ENCODE data around the gene PYCR2.

The PYCR2 gene

DNA sequence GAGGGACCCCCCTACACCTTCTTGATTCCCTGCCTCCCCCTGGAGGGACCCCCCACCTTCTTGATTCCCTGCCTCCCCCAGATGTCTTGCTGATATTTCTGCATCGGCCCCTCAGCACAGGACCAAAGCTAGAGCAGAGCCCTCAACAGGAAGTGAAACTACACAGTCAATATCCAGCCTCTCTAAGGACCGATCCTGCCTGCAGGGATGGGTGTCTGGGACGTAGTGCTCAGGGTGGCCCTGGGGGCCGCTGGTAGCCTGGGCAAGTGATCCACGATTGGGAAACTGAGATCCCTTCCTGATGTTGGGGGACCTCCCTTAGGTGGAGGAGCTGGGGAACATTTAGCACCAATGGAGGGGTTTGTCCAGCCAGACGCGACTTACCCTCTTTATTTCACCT, 20.9 kb upstream of the PYCR2 start:
- H3K27ac ChIP-seq (replicated peaks): no peak overlapping the region
- no peak overlapping the region for H3K4me3 ChIP-seq (replicated peaks; ENCODE audit: insufficient read depth, low read length)
- no peaks in the 10 kb centered on the region for H3K27me3 ChIP-seq (ENCODE audit: insufficient read depth, poor library complexity, severe bottlenecking)
- no peak for TF ChIP-seq SPI1 (IDR thresholded peaks at IDR 0.05; ENCODE audit: borderline replicate concordance, low read depth)
- TF ChIP-seq GABPA (IDR thresholded peaks at IDR 0.05; ENCODE audit: low read depth): no peak
- TF ChIP-seq, protein P1, sequence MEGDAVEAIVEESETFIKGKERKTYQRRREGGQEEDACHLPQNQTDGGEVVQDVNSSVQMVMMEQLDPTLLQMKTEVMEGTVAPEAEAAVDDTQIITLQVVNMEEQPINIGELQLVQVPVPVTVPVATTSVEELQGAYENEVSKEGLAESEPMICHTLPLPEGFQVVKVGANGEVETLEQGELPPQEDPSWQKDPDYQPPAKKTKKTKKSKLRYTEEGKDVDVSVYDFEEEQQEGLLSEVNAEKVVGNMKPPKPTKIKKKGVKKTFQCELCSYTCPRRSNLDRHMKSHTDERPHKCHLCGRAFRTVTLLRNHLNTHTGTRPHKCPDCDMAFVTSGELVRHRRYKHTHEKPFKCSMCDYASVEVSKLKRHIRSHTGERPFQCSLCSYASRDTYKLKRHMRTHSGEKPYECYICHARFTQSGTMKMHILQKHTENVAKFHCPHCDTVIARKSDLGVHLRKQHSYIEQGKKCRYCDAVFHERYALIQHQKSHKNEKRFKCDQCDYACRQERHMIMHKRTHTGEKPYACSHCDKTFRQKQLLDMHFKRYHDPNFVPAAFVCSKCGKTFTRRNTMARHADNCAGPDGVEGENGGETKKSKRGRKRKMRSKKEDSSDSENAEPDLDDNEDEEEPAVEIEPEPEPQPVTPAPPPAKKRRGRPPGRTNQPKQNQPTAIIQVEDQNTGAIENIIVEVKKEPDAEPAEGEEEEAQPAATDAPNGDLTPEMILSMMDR (IDR thresholded peaks at IDR 0.05; ENCODE audit: insufficient read depth, low read length): no peak
- TF ChIP-seq POLR2AphosphoS5 (IDR thresholded peaks at IDR 0.05; ENCODE audit: low read depth): no peak
- TF ChIP-seq, protein P2, sequence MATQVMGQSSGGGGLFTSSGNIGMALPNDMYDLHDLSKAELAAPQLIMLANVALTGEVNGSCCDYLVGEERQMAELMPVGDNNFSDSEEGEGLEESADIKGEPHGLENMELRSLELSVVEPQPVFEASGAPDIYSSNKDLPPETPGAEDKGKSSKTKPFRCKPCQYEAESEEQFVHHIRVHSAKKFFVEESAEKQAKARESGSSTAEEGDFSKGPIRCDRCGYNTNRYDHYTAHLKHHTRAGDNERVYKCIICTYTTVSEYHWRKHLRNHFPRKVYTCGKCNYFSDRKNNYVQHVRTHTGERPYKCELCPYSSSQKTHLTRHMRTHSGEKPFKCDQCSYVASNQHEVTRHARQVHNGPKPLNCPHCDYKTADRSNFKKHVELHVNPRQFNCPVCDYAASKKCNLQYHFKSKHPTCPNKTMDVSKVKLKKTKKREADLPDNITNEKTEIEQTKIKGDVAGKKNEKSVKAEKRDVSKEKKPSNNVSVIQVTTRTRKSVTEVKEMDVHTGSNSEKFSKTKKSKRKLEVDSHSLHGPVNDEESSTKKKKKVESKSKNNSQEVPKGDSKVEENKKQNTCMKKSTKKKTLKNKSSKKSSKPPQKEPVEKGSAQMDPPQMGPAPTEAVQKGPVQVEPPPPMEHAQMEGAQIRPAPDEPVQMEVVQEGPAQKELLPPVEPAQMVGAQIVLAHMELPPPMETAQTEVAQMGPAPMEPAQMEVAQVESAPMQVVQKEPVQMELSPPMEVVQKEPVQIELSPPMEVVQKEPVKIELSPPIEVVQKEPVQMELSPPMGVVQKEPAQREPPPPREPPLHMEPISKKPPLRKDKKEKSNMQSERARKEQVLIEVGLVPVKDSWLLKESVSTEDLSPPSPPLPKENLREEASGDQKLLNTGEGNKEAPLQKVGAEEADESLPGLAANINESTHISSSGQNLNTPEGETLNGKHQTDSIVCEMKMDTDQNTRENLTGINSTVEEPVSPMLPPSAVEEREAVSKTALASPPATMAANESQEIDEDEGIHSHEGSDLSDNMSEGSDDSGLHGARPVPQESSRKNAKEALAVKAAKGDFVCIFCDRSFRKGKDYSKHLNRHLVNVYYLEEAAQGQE (IDR thresholded peaks at IDR 0.05; ENCODE audit: insufficient replicate concordance, low read depth): no peak
- DNase-seq (ENCODE audit: low read depth in 1 of 2, low spot score in 1 of 2): no peak

DNA sequence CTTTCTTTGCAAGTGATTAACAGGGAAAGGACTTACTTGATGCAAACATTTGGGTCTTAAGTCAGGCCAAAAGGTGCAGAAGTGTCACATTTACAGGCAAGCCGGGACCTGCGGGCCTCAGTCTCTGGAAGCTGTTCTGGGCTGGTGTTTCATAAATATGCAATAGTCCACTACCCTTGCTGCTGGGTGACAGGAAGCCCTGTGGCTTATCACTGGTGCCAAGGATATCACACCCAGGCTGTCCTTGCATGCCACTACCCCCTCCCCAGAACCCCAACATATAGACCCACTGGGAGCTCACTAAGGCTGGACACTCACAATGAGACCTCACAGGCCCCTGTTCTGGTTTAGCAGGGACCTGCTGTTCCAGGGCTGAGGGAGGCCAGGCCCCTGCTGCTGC, 20.3 kb upstream of the PYCR2 start:
- no peak for DNase-seq (ENCODE audit: low read depth in 1 of 2, low spot score in 1 of 2)
- no peak overlapping the region for H3K27ac ChIP-seq (replicated peaks)
- TF ChIP-seq GABPA (IDR thresholded peaks at IDR 0.05; ENCODE audit: low read depth): no peak
- TF ChIP-seq, protein P2 (IDR thresholded peaks at IDR 0.05; ENCODE audit: insufficient replicate concordance, low read depth): no peak
- no peak for TF ChIP-seq SPI1 (IDR thresholded peaks at IDR 0.05; ENCODE audit: borderline replicate concordance, low read depth)
- TF ChIP-seq POLR2AphosphoS5 (IDR thresholded peaks at IDR 0.05; ENCODE audit: low read depth): no peak
- TF ChIP-seq, protein P1 (IDR thresholded peaks at IDR 0.05; ENCODE audit: insufficient read depth, low read length): no peak
- no peak overlapping the region for H3K4me3 ChIP-seq (replicated peaks; ENCODE audit: insufficient read depth, low read length)
- H3K27me3 ChIP-seq (ENCODE audit: insufficient read depth, poor library complexity, severe bottlenecking): no peaks in the 10 kb centered on the region

DNA sequence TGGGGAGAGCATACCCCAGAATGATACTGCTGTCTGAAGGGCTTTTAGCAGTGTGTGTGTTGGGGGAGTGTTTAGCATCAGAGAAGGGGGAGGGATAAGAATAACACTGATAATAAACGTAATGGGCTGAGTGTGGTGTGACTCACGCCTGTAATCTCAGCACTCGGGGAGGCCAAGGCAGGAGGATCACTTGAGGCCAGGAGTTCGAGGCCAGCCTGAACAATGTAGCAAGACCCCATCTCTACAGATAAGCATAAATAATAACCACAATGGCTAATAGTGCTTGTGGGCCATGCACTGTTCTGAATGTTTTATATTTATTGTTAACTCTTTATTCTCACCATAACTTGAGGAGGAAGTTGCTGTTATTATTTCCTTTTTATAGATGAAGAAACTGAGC, 19.5 kb upstream of the PYCR2 start:
- DNase-seq (ENCODE audit: low read depth in 1 of 2, low spot score in 1 of 2): no peak

More for the DNA sequence above, 19.5 kb upstream of the PYCR2 start:
- no peak overlapping the region for H3K27ac ChIP-seq (replicated peaks)
- H3K27me3 ChIP-seq (ENCODE audit: insufficient read depth, poor library complexity, severe bottlenecking): no peaks in the 10 kb centered on the region
- TF ChIP-seq SPI1 (IDR thresholded peaks at IDR 0.05; ENCODE audit: borderline replicate concordance, low read depth): no peak
- TF ChIP-seq POLR2AphosphoS5 (IDR thresholded peaks at IDR 0.05; ENCODE audit: low read depth): no peak
- TF ChIP-seq, protein P1 (IDR thresholded peaks at IDR 0.05; ENCODE audit: insufficient read depth, low read length): no peak
- no peak for TF ChIP-seq GABPA (IDR thresholded peaks at IDR 0.05; ENCODE audit: low read depth)
- TF ChIP-seq, protein P2 (IDR thresholded peaks at IDR 0.05; ENCODE audit: insufficient replicate concordance, low read depth): no peak
- H3K4me3 ChIP-seq (replicated peaks; ENCODE audit: insufficient read depth, low read length): no peak overlapping the region
